GM21619 (cell line): ENCODE results near the gene NKG7.
A peak's percentile ranks its signal among the peaks of the same experiment; 100 is the strongest.

Source experiments
- ATAC-seq: cut with Tn5 transposase; IDR thresholded peaks from one replicate; pipeline ENCODE4 v1.9.1; 2021; ENCODE audit not compliant: unreplicated experiment

NKG7 gene

DNA sequence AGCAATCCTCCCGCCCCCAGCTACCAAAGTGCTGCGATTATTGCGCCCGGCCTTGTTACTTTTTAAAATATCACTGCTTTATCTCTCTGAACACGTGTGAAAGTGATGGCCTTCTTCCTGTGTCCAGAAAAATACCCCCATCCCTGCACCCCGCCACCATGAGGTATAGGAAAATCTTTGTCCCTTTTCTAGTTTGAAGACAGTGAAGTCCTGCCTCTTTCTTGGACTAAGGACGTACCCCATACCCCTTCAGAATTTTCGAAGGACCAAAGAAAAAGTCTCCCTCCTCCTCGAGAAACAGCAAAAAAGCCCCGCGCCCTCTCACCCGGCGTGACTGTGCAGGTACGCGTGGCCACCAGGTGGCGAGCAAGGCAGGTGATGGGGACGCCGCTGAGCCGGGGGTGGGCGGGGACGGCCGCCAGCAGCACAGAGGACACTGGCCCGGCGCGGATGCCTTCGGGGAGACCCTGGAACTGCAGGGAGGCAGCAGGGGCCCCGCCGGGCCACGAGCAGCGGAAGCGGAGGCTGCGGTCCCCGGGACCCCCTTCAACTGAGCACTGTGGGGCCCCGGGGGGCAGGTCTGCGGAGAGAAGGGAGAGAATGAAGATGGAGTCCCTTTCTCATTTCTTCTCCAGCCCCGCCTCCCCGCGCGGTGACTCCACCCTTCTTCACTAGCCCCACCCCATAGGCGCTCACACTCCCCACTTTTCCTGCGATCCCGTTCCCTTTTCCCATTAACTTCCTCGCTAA lies 33.7 kb downstream of the NKG7 start:
- ATAC-seq = peak; percentile 55

DNA sequence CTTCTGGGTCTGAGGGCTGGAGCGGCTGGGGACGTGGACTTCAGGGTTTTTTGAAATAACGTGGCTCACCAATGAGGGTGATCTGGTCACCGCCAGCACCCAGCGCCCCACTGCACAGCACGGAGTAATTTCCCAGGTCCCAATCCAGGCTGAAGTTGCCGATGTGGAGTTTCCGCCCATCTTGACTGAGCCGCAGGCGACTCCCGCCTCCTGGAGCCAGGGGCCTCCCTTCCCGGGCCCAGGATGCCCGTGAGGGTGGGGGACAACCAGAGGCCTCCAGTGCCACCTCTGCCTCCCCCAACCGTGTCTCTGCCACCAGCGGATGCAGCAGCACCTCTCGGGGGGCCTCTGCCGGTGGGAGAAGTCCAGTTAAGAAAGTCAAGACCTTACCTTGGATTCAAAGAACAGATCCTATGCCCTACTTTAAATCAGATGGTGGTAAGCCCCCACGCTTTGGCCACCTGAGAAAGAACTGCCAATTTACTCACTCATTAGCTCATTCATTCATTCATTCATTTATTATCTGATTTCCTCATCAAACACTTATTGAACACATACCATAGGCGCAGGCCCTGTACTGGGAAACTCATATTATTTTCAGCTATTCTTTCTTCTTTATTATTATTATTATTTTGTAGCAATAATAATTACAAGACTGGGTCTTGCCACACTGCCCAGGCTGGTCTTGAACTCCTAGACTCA lies 34.4 kb downstream of the NKG7 start:
- ATAC-seq = no peak

DNA sequence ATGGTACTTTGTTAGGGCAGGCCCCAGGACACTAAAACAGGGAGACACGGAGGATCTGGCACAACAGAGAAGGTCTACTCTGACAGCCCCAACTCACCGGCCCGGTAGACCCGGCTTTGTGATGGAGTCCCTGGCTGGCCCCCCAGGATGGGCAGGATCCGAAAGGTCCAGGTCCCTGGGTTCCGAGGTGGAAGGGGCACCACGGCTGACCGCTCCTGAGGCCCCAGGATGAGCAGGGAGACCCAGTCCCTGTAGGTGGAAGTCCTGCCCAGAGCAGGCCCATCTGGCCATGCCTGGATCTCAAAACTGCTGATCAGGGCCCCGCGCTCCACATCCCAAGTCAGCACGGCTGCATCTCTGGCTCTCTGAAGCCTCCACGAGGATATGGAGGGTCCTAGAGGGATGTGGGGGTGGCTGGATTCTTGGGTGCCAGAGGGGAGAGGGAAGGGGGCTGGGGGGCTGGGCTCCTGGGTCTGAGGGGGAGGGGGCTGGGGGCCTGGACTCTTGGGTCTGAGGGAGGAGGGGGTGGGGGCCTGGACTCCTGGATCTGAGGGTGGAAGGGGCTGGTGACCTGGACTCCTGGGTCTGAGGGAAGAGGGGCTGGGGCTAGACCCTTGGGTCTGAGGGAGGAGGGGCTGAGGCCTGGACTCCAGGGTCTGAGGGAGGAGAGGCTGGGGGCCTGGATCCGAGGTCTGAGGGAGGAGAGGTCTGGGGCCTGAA lies 35.2 kb downstream of the NKG7 start:
- no peak for ATAC-seq

DNA sequence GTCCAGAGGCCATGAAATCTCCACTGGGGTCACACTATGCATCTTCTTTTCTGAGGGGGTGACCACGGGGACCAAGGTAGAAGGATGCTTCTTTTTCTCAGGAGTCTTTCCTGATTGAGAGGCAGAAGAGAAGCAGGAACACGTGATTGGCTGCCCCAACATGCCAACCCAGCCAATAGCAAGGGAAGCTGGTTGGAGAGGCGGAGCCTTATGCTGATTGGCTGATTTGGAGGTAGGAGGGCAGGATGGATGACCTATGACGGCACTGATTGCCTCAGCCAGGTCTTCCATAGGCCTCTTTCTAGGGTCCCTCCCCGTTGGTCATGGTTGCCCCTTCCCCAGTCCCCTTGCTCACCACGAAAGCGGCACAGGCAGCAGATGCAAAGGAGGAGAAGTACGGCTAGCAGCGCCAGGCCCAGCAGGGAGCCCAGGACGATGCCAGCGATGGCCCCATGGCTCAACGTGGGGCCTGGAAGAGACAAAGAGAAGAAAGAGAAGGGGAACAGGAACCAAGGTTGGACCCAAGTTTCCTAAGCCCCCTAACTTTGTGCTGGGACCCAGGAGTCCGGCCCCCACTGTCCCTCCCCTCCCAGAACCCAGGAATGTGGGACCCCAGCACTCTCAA lies 38.5 kb downstream of the NKG7 start:
- ATAC-seq = no peak

DNA sequence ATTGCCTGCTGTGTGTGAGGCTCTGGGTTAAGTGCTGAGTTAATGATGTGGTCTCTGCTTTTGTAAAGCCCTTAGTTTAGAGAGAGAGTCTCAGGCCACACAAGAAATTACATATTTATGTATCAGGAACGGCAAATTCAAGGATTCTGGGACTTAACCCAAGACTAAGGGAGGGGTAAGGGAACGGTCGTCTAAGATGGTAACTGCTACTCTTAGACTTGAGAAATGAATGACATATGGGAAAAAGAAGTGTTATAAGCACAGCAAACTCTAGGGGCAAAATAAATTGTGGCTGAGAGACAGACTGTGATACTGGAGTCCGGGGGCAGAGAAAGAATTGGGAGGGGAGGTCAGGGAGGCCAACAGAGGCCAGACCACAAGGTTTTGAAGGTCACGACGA lies 40.7 kb downstream of the NKG7 start:
- no peak for ATAC-seq

DNA sequence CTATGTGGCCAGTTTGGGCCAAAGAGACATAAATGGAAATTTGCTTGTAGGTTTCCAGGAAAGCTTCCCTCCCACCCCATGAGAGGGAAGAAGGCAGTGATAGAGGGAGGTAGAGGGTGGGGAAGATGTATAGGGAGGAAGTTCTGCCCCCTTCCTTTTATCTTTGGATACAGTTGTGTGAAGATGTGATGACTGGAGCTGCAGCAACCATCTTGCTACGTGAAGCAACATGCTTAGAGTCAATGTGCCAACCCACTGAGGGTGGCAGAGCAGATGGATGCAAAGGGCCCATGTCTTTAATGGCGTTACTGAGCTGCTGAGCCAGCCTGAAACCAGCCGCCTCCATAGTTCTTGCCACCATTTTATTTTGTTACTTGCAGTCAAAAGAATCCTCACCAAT lies 41.3 kb downstream of the NKG7 start:
- no peak for ATAC-seq

DNA sequence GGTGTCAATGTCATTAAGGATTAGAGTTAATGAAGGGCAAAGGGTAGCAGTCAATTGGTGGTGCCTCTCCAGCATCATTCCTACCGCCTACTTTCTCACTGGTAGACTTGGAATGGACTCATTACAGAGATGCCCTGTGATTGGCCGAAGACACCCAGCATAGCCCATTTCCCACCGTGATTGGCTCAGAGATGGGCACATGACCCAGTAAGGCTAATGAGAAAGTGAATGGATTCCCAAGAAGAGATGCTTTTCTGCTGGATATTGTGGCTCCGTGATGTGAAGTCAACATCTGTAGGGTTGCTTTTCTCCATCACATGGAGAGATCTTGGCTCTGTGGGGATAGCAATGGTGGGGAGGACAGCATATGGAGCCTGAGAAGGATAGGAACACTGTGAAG lies 42.1 kb downstream of the NKG7 start:
- no peak for ATAC-seq

DNA sequence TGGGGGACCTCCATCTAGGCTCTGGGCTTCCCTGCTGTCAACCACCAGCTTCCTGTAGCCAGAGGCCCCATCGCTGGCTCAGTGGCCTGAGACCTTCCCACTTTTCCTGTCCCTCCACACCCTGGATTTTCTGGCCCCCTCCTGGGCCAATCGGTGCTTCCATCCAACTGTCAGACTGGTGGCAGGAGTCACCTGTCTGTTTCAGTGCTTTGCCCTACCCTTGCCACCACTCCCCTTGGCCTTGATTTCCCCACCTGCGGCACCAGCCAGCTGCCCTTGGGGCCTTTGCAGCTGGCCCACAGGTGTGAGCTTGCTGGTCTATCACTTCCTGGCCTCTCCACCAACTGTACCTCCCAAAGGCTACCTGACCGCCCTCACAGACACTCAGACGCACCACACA lies 43.0 kb downstream of the NKG7 start:
- no peak for ATAC-seq

DNA sequence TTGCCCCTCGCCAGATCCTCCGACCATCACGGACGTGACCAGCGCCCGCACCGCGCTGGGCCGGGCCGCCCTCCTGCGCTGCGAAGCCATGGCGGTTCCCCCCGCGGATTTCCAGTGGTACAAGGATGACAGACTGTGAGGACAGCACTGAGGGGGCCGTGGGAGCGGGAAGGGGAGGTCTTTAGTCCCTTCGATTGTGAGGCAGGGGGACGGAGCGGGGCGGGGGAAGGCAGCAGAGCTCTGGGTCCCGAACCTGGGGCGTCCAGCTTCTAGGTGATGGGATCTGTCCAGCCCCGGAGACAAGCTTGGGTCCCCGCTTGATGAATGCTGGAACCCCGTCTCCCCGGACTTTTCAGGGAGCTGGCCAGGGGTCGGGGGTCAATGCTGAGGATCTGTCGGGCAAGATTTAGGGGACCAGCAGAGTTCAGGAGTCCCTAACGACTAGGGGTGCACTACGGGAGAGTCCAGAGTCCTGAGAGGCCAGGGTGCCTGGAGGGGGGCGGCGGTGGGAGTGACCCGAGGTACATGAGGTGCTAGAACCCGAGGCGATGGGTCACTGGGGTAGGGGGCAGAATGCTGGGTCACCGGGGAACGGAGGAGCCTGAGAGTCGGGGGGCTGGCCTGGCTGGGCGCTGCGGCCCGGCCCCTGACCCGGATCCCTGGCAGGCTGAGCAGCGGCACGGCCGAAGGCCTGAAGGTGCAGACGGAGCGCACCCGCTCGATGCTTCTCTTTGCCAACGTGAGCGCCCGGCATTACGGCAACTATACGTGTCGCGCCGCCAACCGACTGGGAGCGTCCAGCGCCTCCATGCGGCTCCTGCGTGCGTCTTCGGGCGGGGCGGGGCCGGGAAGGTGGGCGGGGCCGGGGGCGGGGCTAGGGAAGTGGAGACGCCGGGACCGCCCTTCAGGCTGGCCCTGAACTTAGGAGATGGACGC lies 45.1 kb downstream of the NKG7 start:
- no peak for ATAC-seq

DNA sequence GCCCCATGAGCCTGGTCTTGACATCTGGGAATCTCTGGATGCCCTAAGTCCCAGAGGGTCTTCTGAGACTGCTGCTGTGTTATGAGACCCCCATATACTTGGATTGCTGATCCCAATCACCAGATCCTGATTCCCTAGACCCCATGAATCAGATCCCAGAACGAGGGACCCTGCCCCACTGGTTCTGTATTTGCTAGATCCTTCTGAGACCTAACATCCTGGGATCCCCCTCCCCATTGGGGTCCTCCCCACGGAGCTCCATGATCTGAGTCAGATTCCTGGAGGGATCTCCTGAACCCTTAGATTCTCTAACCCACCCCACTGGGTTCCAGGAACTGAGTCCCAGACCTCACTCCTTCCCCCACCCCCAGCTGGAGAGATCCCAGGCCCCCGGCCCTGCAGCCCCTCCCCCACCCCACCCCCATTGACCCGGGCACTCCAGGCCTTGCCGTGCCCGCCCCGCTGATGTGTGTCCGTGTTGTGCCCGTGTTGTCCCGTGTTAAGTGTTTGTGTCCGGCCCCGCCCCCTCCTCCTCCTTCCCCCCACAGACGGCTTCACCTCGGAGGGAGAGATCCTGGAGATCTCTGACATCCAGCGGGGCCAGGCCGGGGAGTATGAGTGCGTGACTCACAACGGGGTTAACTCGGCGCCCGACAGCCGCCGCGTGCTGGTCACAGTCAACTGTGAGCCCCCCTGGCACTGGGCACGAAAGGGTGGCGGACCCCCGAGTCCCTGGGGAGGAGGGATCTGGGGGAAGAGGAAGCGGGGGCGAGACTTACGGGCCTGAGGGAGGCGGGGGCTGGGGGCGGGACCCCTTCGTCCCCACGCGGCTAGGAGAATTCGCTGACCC lies 46.0 kb downstream of the NKG7 start:
- no peak for ATAC-seq

DNA sequence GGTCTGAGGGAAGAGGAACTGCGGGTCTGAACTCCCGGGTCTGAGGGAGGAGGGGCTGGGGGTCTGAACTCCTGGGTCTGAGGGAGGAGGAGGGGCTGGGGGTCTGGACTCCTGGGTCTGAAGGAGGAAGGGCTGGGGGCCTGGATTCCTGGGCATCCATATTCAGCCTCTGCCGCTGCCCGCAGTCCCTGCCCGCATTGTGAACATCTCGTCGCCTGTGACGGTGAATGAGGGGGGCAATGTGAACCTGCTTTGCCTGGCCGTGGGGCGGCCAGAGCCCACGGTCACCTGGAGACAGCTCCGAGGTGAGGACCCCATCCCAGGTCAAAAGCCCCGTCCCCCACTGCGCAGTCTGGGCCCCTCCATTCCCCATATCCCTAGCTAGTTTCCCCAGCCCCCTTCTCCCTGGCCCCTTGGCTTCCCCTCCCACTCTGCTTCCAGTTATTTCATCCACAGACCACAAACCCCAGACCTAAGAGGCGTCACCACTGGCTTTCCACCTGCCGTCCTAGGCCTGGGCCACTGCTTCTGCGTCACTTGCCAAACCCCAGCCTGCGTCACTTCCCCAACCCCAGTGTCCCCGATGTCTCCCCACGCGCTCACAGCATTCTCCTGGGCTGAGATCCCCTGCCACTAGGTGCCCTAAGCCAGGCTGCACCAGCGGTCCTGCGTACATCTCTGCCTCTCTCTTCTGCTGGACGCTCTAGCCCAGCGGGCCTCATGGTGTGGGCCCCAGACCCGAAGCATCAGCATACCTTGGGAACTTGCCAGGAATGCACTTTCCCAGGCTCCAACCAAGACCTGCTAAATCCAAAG lies 47.1 kb downstream of the NKG7 start:
- ATAC-seq = no peak

DNA sequence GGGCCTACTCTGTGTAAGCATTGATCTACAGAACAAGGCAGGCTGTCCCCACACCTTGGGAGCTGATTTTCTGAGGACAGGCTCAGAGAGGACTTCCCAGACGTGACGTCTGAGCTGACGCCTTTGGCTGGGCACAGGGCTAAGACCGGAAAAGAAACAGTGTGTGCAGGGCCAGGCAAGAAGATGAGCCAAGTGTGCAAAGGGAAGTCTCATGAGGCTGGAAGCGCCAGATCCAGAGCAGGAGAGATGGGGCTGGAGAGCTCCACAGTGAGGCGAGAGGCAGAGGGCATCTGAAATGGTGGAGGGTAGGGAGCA lies 48.3 kb downstream of the NKG7 start:
- no peak for ATAC-seq

DNA sequence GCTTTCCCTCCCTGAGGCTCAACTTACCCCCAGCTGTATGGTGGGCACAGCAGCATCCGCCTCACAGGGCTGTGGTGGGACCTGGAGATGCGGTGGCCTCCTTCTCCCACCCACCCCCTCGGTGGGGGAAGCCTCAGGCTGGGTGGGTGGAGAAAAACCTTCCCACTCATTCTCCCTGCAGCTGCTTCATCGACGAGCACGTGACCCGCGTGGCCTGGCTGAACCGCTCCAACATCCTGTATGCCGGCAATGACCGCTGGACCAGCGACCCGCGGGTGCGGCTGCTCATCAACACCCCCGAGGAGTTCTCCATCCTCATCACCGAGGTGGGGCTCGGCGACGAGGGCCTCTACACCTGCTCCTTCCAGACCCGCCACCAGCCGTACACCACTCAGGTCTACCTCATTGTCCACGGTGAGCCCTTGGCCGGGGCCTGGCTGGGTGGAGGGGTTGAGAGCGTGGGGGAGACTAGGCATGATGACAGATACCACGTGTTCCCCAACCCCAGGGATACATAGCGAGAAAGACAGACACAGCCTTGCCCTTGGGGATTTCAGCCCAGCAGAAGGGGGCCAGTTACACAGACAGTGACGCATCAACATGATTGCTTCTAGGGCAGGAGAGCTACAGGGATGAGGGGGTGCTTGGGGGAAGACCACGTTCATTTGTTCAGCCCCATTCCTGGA lies 48.8 kb downstream of the NKG7 start:
- ATAC-seq = no peak

DNA sequence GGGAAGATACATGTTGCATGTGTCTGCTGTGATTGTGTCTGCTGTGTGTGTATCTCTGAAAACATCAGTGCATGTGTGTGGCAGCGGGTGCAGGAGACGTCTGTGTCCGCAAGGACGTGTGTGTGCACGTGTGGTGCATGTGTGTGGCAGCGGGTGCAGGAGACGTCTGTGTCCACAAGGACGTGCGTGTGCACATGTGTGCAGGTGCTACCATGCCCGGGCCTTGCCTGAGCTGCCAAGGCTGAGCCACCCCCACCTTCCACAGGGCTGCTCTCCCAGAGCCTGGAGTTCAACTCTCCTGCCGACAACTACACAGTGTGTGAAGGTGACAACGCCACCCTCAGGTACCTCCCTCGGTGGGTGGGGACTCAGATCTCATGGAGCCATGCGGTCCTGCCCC lies 50.7 kb downstream of the NKG7 start:
- ATAC-seq = no peak
